Retina (tissue), 1 donor: Measurements from ENCODE around the gene HSD17B8.
"Not testable (repeated sequence)": the region's sequence is repeated elsewhere in the genome, so short reads cannot be mapped to it uniquely, and the experiment has no call there.

ENCODE experiments used
- DNase-seq: peaks from one replicate; pipeline ENCODE4 v3.0.0-alpha.2; 2016

HSD17B8 gene

GRCh38 chr6:33207552-33208090 lies 3.2 kb downstream of the HSD17B8 start:
- no peak for DNase-seq

- DNase-seq = peak; percentile 92
These were observed 3.9 kb downstream of the HSD17B8 start, which contains the start of gene RING1 for GRCh38 chr6:33208091-33208967. Gene RING1, plus strand, starts transcription at chr6:33208500. Its CDS starts 323 bp downstream, at chr6:33208823.

GRCh38 chr6:33209856-33210255 lies 5.4 kb downstream of the HSD17B8 start:
- no peak for DNase-seq

- no peak for DNase-seq
These were observed 6.7 kb downstream of the HSD17B8 start for GRCh38 chr6:33211136-33211535.

GRCh38 chr6:33211666-33212422 lies 7.4 kb downstream of the HSD17B8 start:
- DNase-seq = no peak

GRCh38 chr6:33212857-33213165 lies 8.4 kb downstream of the HSD17B8 start:
- DNase-seq = no peak

- DNase-seq = peak; percentile 62
These were observed 8.9 kb downstream of the HSD17B8 start for GRCh38 chr6:33213166-33213988.

- no peak for DNase-seq
These were observed 9.5 kb downstream of the HSD17B8 start for GRCh38 chr6:33213989-33214335.

- no peak for DNase-seq
These were observed 11.0 kb downstream of the HSD17B8 start for GRCh38 chr6:33215271-33216116.

- DNase-seq = no peak
These were observed 11.7 kb downstream of the HSD17B8 start for GRCh38 chr6:33216117-33216649.

- DNase-seq = no peak
These were observed 12.8 kb downstream of the HSD17B8 start for GRCh38 chr6:33217246-33217645.

- no peak for DNase-seq
These were observed 13.2 kb downstream of the HSD17B8 start for GRCh38 chr6:33217681-33218080.

- not testable (repeated sequence) for DNase-seq
These were observed 22.2 kb downstream of the HSD17B8 start for GRCh38 chr6:33226503-33227120.

GRCh38 chr6:33235221-33235634 lies 30.8 kb downstream of the HSD17B8 start:
- DNase-seq = no peak

- DNase-seq = no peak
These were observed 31.9 kb downstream of the HSD17B8 start for GRCh38 chr6:33236328-33236727.

GRCh38 chr6:33236852-33237251 lies 32.4 kb downstream of the HSD17B8 start:
- no peak for DNase-seq

- DNase-seq = no peak
These were observed 33.3 kb downstream of the HSD17B8 start for GRCh38 chr6:33237741-33238140.

GRCh38 chr6:33241968-33242367 lies 37.5 kb downstream of the HSD17B8 start:
- DNase-seq = no peak

GRCh38 chr6:33243476-33243875 lies 39.0 kb downstream of the HSD17B8 start:
- no peak for DNase-seq

- DNase-seq = peak; percentile 94
These were observed 43.7 kb downstream of the HSD17B8 start for GRCh38 chr6:33247977-33248642.

GRCh38 chr6:33248643-33248931 lies 44.1 kb downstream of the HSD17B8 start:
- no peak for DNase-seq
